ENCODE data around the gene GRSF1.
"Not testable (repeated sequence)": the region's sequence is repeated elsewhere in the genome, so short reads cannot be mapped to it uniquely, and the experiment has no call there.

GRSF1 gene

GRCh38 chr4:70839589-70840093 lies at the start of gene GRSF1:
Gene GRSF1, minus strand, starts transcription at chr4:70839890. Its CDS starts 63 bp downstream, at chr4:70839827.
- peak; percentile 88 to 91 for DNase-seq (ENCODE audit: low read depth in 2 of 2)

- no peak for DNase-seq (ENCODE audit: low read depth in 2 of 2)
Observed at GRCh38 chr4:70885174-70885573, 45.5 kb upstream of the GRSF1 start.

- DNase-seq (ENCODE audit: low read depth in 2 of 2) = no peak
Observed at GRCh38 chr4:70880739-70881138, 41.0 kb upstream of the GRSF1 start.

- no peak for DNase-seq (ENCODE audit: low read depth in 2 of 2)
Observed at GRCh38 chr4:70877556-70877955, 37.9 kb upstream of the GRSF1 start.

GRCh38 chr4:70874268-70875156 lies 34.8 kb upstream of the GRSF1 start:
- no peak for DNase-seq (ENCODE audit: low read depth in 2 of 2)

GRCh38 chr4:70873216-70873615 lies 33.5 kb upstream of the GRSF1 start:
- no peak for DNase-seq (ENCODE audit: low read depth in 2 of 2)

GRCh38 chr4:70868778-70869177 lies 29.1 kb upstream of the GRSF1 start:
- no peak for DNase-seq (ENCODE audit: low read depth in 2 of 2)

- no peak for DNase-seq (ENCODE audit: low read depth in 2 of 2)
Observed at GRCh38 chr4:70863099-70863790, 23.6 kb upstream of the GRSF1 start.

GRCh38 chr4:70859066-70859465 lies 19.4 kb upstream of the GRSF1 start:
- DNase-seq (ENCODE audit: low read depth in 2 of 2) = no peak

GRCh38 chr4:70858454-70858853 lies 18.8 kb upstream of the GRSF1 start:
- DNase-seq (ENCODE audit: low read depth in 2 of 2) = no peak

- no peak for DNase-seq (ENCODE audit: low read depth in 2 of 2)
Observed at GRCh38 chr4:70855464-70855863, 15.8 kb upstream of the GRSF1 start.

- no peak for DNase-seq (ENCODE audit: low read depth in 2 of 2)
Observed at GRCh38 chr4:70849291-70849690, 9.6 kb upstream of the GRSF1 start.

- no peak for DNase-seq (ENCODE audit: low read depth in 2 of 2)
Observed at GRCh38 chr4:70844180-70844579, 4.5 kb upstream of the GRSF1 start.

GRCh38 chr4:70842761-70843435 lies 3.2 kb upstream of the GRSF1 start:
- no peak for DNase-seq (ENCODE audit: low read depth in 2 of 2)

GRCh38 chr4:70841951-70842350 lies 2.3 kb upstream of the GRSF1 start:
- no peak for DNase-seq (ENCODE audit: low read depth in 2 of 2)

GRCh38 chr4:70841211-70841610 lies 1.5 kb upstream of the GRSF1 start:
- no peak for DNase-seq (ENCODE audit: low read depth in 2 of 2)

GRCh38 chr4:70840631-70841030 lies 941 bp upstream of the GRSF1 start:
- DNase-seq (ENCODE audit: low read depth in 2 of 2) = not testable (repeated sequence)

- DNase-seq (ENCODE audit: low read depth in 2 of 2) = peak; percentile 29 to 32
Observed at GRCh38 chr4:70840137-70840536, 447 bp upstream of the GRSF1 start.

- peak; percentile 23 to 40 for DNase-seq (ENCODE audit: low read depth in 2 of 2)
Observed at GRCh38 chr4:70838666-70839588, 763 bp downstream of the GRSF1 start.

GRCh38 chr4:70838204-70838603 lies 1.5 kb downstream of the GRSF1 start:
- no peak for DNase-seq (ENCODE audit: low read depth in 2 of 2)

GRCh38 chr4:70836081-70836480 lies 3.6 kb downstream of the GRSF1 start:
- DNase-seq (ENCODE audit: low read depth in 2 of 2) = no peak

Measured in stimulated activated CD4-positive, alpha-beta T cell treated with anti-CD3 and anti-CD28 coated beads, Interleukin-1b, Interleukin-23, amount 100 ng/mL, for 1 hour (primary cell).